ENCODE results near the gene LHFPL3. TPM values are rescaled to one million over a fixed set of nuclear protein-coding genes. Genes with fewer than 3 reads are reported as not detected.

LHFPL3 gene
- total and polyA plus RNA-seq, 2 experiments from 2014 or later: 0.24 TPM; not detected in 1

- Histone ChIP-seq H3K4me1 (ENCODE audit: insufficient read depth) (peaks cover 3% of the 10 kb centered on the region; the same call in 1 of the 2 replicates), H4K20me1 (replicated peaks; ENCODE audit: insufficient read depth) (no peaks in the 10 kb centered on the region), H3F3A (replicated peaks; ENCODE audit: low read depth) (no peaks in the 10 kb centered on the region), H3K4me2 (no peak overlapping the region), H3K9me2 (ENCODE audit: insufficient read depth) (no peaks in the 10 kb centered on the region), H3K4me3 (no peak overlapping the region), H3K79me2 (replicated peaks; ENCODE audit: insufficient read depth) (no peaks in the 10 kb centered on the region), H3K27me3 (ENCODE audit: insufficient read depth) (no peaks in the 10 kb centered on the region), H3K36me3 (ENCODE audit: insufficient read depth) (no peaks in the 10 kb centered on the region), H2AFZ (no peak overlapping the region), H3K27ac (ENCODE audit: low read depth) (no peak overlapping the region)
- H3K4me3 Mint-ChIP-seq: no peak overlapping the region
- no peak for DNase-seq (ENCODE audit: low spot score)
- no peak overlapping the region for H3K27ac Mint-ChIP-seq
- no peaks in the 10 kb centered on the region for H3K36me3 Mint-ChIP-seq (ENCODE audit: low read depth)
- no peak for TF ChIP-seq ZNF462 (CRISPR knock-in tag; IDR thresholded peaks at IDR 0.05)
- no peak for TF ChIP-seq EZH2phosphoT487 (IDR thresholded peaks at IDR 0.05; ENCODE audit: unreplicated experiment)
- no peak for TF ChIP-seq ZNF331 (CRISPR knock-in tag; IDR thresholded peaks at IDR 0.05; ENCODE audit: low read depth)
- TF ChIP-seq NANOG (IDR thresholded peaks at IDR 0.05; ENCODE audit: borderline replicate concordance): no peak
- TF ChIP-seq CREB1 (CRISPR knock-in tag; IDR thresholded peaks at IDR 0.05; ENCODE audit: low read depth): no peak
- TF ChIP-seq STAT1 (IDR thresholded peaks at IDR 0.05; ENCODE audit: unreplicated experiment): no peak
- no peak for TF ChIP-seq CTCF (conservative IDR thresholded peaks at IDR 0.05; ENCODE audit: low read depth in 2 of 2)
- TF ChIP-seq REST (IDR thresholded peaks at IDR 0.05; ENCODE audit: unreplicated experiment): no peak
- no peak for TF ChIP-seq ZNF114 (CRISPR knock-in tag; IDR thresholded peaks at IDR 0.05)
- no peak for TF ChIP-seq JUNB (IDR thresholded peaks at IDR 0.05; ENCODE audit: unreplicated experiment)
- no peak for TF ChIP-seq POLR2AphosphoS5 (IDR thresholded peaks at IDR 0.05; ENCODE audit: low read depth)
- TF ChIP-seq ETS1 (IDR thresholded peaks at IDR 0.05): no peak
- TF ChIP-seq EZH2 (IDR thresholded peaks at IDR 0.05; ENCODE audit: low read depth, unreplicated experiment): no peak
- no peaks in the 10 kb centered on the region for H3K4me1 Mint-ChIP-seq
- H3K27me3 Mint-ChIP-seq (ENCODE audit: insufficient read depth, low read depth, poor library complexity): no peaks in the 10 kb centered on the region
- no peaks in the 10 kb centered on the region for H3K9me3 Mint-ChIP-seq
- ATAC-seq: no peak
Observed at GRCh38 chr7:104901240-104901619, 572.8 kb downstream of the LHFPL3 start.
